Measurements from ENCODE around the gene FAM151B.
"Not testable (repeated sequence)": the region's sequence is repeated elsewhere in the genome, so short reads cannot be mapped to it uniquely, and the experiment has no call there.

Gene FAM151B

GRCh38 chr5:80503641-80504040, 15.7 kb downstream of the FAM151B start:
- no peak for DNase-seq (ENCODE audit: low read depth in 3 of 3)

GRCh38 chr5:80504833-80505232, 16.9 kb downstream of the FAM151B start:
- no peak for DNase-seq (ENCODE audit: low read depth in 3 of 3)

DNA sequence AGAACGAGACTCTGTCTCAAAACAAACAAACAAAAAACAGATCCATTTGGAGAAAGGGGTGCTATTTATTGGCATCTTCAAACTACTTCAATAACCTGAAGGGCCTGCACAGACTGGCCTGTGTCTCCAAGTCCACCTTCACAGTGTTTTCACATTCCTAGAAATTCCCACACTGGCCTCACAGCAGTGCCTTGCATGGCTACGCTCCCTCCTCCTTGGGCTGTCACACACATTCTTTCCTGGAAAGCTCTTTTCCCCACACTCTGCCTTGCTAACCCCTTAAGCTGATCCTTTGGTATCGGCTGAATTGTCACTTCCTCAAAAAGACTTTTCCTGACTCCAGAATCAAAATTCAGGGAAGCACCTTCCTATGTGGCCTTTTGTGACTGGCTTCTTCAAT, 19.8 kb downstream of the FAM151B start:
- no peak for DNase-seq (ENCODE audit: low read depth in 3 of 3)

- no peak for DNase-seq (ENCODE audit: low read depth in 3 of 3)
Measured at GRCh38 chr5:80508844-80509243, 20.9 kb downstream of the FAM151B start.

DNA sequence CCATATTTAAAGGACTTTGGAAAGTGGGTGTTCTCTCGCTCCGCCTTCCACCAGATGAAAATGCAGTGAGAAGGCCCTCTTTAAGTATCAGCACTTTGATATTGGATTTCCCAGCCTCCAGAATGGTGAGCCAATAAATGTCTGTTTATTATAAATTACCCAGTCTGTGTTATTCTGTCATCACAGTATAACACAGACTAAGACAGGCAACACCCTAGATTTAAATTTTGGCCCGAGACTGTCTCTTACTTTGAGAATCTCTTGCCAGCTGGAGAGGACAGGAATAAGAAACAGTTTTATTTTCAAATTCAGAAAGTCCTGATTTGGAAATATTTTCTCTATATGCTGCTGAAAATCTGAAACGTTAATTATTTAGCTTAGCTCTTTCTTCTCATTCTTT, 21.5 kb downstream of the FAM151B start:
- DNase-seq (ENCODE audit: low read depth in 3 of 3), result no peak

GRCh38 chr5:80516826-80517225, 28.9 kb downstream of the FAM151B start:
- peak in 1 of 3 experiments; percentile 17 for DNase-seq (ENCODE audit: low read depth in 3 of 3)

DNA sequence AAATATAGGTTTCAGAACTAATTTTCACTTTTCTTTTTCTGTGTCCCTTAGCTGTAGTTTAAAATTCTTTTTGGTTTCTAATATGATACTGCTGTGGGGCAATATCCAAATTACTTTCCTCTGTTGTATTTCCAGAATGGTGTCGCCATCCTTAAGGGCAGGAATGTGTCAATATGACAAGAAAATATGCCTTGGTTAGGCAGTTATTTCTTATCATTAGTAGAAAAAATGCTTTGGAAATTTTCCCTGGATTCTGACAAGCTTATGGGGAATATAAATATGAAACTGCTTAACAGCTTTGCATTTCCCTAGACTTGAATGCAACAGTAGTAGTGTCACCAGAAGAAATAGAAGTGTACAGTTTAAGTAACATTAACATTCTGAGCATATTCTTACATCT, 52.8 kb downstream of the FAM151B start:
- DNase-seq (ENCODE audit: low read depth in 3 of 3), result no peak

GRCh38 chr5:80541392-80541791, 53.5 kb downstream of the FAM151B start:
- DNase-seq (ENCODE audit: low read depth in 3 of 3), result no peak

DNA sequence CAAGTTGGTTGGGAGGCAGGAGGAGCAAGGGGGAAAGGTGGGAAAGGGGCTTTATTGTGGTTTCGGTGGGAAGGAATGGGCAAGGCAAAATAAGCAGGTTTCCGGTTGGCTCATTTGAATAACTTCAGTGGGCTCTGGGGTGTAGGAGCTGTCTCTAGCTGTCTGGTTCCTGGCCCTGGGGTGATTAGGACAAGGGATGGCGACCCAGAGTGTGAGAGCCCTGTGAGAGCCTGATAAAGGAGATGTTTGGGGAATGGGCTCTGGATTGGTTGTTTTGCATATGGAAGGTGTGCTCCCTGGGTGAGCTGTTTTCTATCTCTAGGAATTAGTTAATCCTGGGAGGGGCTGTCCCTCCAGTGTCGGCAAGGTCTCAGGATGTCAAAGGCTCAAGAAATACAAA, 66.7 kb downstream of the FAM151B start:
- no peak for DNase-seq (ENCODE audit: low read depth in 3 of 3)

- DNase-seq (ENCODE audit: low read depth in 3 of 3), result no peak
Measured at GRCh38 chr5:80555099-80555498, 67.2 kb downstream of the FAM151B start.

- DNase-seq (ENCODE audit: low read depth in 3 of 3), result no peak
Measured at GRCh38 chr5:80559244-80559643, 71.3 kb downstream of the FAM151B start.

GRCh38 chr5:80565330-80565729, 77.4 kb downstream of the FAM151B start:
- DNase-seq (ENCODE audit: low read depth in 3 of 3), result no peak

DNA sequence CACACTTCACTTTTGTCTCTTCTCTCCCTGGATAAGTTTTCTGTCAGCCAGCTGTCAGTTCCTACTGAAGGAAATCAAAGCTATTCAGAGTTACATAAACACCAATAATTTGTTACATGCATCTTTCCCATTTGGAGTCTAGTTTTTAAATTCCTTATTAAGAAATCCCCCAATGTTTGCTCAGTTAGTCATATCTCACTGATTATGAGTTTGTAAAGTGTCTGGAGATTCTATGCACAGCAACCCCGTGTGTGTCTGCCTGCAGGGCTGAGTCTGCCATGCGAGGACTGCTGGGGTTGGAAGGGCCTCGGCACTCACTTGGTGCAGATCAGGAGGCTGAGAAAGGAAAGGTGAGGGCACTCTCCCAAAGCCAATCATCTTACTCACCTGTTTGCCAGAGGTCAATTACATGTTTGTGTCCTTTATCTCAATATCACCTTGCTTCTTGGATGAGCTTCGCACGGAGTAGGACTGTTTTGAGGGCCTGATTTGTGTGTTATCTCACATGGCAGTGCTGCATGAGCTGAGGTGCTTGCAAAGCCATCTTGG, 78.9 kb downstream of the FAM151B start:
- DNase-seq (ENCODE audit: low read depth in 3 of 3), result no peak

GRCh38 chr5:80568251-80568650, 80.4 kb downstream of the FAM151B start:
- DNase-seq (ENCODE audit: low read depth in 3 of 3), result no peak

DNA sequence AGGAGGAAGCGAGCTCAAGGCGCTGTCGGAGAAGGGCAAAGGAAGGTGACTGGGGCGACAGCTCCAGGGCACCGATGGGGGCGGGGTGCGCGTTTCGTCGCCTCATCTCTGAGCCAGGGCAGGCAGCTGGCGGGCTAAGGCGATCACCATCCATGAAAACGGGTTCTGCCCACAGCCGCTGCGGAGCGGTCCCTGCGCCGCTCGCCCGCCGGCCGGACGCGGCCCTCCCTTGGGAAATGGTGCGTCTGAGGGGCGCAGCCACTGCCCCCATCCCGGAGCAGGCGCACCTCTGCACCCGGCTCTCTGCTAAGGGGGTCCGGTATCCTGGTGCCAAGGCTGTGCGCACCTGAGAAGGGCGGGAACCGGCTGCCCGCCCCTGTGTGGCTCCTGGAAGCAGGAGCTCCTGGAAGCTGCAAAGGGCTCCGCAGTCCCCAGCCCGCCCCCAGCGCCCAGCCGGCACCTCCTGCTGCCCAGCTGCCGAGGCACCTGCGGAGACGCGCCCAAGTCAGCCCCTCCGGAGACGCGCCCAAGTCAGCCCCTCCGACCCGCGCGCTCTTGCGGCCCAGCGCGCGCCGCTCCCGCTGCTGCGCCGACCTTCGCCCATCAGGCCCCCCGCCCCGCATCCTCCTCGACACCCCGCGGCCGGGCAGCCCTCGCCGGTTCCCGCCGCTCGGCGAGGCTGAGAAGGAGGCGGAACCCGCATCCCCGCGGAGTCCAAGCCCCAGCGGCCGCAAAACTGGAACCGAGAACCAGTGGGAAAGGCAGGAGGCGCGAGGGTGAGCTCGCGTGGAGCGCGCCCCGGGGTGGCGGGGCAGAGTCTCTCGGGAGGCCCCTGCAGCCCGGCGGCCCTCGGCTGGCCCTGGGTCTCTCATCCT, 81.4 kb downstream of the FAM151B start:
- DNase-seq (ENCODE audit: low read depth in 3 of 3), result no peak

DNA sequence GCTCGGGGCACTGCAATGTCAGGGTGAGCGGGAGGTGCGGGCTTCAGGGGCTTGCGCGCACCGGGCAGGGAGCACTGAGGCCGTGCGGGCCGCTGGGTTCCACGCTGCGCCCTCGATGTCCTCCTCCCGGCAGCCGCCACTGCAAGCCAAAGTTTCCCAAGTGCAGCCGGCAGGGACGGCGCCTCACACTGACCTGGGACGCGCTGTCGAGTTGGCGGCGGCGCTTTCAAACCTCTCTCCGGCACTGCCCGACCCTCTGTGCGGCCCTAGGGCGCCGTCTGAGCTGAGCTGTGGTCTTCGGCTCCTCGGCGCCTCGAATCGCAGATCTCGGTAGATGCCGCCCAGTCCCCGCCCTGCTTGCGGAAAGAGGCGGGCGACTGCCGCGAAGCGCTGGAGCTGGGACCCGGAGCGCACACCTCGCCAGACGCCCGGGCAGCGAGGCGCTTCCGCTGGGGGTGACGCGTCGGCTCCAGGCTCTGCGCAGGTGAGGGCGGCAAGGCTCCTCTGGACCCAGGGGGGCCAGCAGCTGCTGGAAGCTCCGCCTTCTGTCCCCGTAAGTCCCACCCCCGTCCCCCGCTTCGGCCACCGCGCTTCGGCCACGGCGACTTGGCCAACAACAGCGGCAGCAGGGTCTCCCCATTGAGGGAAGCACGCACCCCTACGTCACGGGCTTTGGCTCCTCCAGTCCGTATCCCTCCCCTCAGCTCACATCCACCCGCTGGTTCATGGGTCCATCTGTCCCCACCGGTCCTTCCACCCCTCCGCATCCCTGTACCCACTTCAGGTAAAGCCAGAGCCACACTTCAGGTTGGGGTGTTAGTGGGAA, 82.3 kb downstream of the FAM151B start, which contains the start of gene ANKRD34B:
Gene ANKRD34B, minus strand, starts transcription at position 320 of the 826 bp plus-strand sequence. CDS start 10,261 bp downstream, outside the sequence.
- DNase-seq (ENCODE audit: low read depth in 3 of 3), result peak in 1 of 3 experiments; percentile 47

- no peak for DNase-seq (ENCODE audit: low read depth in 3 of 3)
Measured at GRCh38 chr5:80573062-80573461, 85.2 kb downstream of the FAM151B start.

GRCh38 chr5:80576383-80576782, 88.5 kb downstream of the FAM151B start:
- DNase-seq (ENCODE audit: low read depth in 3 of 3), result no peak

- no peak for DNase-seq (ENCODE audit: low read depth in 3 of 3)
Measured at GRCh38 chr5:80577707-80578106, 89.8 kb downstream of the FAM151B start.

DNA sequence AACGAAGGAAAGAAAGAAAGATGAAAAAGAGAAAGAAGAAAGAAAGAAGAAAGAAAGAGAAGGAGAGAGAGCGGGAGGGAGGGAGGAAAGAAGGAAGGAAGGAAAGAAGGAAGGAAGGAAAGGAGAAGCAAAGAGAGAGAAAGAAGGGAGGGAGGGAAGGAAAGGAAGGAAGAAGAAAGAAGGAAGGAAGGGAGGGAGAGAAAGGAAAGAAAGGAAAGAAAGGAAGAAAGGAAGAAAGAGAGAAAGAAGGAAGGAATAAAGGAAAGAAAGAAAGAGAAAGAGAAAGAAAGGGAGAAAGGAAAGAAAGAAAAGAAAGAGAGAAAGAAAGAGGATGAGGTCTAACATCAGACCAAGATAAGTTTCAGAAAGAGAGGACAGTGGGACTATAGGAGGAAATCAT, 91.2 kb downstream of the FAM151B start:
- DNase-seq (ENCODE audit: low read depth in 3 of 3), result no peak

GRCh38 chr5:80580291-80580690, 92.4 kb downstream of the FAM151B start:
- not testable (repeated sequence) for DNase-seq (ENCODE audit: low read depth in 3 of 3)

GRCh38 chr5:80584770-80585169, 96.9 kb downstream of the FAM151B start:
- DNase-seq (ENCODE audit: low read depth in 3 of 3), result no peak
